ENCODE data around the gene GALE. TPM values are rescaled to one million over a fixed set of nuclear protein-coding genes. Genes with fewer than 3 reads are reported as not detected.

The GALE gene
- 16.9 and 28.1 TPM in 2 replicates for total RNA-seq

DNA sequence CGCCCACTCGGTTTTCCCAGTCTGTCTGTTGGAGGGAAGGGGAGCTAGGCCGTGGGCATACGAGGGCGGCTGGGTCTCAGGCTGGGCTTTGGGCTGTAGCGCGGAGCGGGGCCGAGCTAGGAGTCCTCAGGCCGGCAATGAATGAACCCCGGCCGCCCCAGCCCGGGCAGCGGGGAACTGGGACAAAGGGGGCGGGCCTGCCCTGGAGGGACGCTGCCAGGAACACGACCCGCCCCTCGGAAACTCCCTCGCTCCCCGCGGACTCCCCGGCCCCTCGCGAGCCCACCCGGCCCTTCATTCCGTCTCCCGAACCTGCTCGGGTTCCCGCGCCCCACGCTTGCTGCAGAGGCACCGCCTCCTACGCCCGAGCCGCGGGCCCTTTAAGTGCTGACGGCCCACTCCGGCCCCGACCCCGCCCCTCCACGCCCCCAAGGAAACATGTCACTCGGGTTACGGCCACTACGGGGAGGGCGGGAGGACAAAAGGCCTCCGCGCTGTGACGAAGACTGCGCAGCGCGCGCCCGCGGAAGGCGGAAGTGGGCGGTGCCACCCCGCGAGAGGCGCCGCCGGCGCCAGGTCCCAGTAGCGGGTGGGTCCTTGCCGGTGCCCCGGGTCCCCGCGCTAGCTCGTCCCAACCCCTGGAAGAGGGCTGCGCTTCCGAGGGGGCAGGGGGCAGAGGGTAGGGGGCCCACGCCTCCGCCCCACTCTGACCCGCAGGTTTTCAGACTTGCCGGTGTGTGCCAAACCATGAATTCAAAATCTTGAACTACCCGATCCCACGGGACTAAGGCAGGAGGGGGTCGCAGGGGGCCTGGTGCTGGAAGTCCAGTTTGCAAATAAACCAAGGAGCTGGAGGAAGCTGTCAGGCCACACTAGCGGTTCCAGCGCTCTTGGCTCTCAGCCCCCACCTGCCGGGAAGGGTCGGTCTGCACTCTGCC, at the start of gene GALE:
Gene GALE (minus strand): TSS at position 355 of the 938 bp plus-strand sequence. CDS start 1,747 bp downstream, outside the sequence.

DNA sequence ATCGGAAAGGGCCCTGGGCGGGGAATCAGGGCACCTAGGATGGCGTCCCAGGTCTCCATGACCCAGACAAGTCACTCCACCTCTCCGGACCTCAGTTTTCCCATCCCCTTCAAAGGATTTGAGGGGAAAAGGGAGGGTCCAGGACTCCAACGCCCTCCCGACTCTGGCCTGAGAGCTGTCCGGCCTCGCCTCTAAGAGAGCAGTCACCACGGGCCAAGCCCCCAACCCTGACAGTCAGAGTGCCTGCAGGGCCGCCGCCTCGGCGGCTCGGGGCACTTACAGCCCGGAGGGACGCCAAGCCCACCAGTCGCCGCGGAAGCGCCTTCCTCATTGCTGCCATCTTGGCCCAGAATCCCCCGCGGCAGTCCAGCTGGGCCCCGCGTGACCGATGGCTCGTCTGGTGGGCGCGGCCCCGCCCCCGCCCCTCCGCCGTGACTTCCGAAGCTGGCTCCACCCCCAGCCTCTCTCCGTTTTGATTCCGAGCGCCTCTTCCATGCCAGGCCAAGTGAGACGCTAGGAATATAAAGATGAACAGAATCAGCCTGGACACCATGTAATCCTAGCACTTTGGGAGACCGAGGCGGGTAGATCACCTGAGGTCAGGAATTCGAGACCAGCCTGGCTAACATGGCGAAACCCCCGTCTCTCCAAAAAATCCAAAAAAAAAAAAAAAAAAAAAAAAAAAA, 24.7 kb upstream of the GALE start, which contains the start of gene HMGCL:
Gene HMGCL (minus strand): TSS at position 354 of the 686 bp plus-strand sequence. CDS start 14 bp downstream, at position 340.

DNA sequence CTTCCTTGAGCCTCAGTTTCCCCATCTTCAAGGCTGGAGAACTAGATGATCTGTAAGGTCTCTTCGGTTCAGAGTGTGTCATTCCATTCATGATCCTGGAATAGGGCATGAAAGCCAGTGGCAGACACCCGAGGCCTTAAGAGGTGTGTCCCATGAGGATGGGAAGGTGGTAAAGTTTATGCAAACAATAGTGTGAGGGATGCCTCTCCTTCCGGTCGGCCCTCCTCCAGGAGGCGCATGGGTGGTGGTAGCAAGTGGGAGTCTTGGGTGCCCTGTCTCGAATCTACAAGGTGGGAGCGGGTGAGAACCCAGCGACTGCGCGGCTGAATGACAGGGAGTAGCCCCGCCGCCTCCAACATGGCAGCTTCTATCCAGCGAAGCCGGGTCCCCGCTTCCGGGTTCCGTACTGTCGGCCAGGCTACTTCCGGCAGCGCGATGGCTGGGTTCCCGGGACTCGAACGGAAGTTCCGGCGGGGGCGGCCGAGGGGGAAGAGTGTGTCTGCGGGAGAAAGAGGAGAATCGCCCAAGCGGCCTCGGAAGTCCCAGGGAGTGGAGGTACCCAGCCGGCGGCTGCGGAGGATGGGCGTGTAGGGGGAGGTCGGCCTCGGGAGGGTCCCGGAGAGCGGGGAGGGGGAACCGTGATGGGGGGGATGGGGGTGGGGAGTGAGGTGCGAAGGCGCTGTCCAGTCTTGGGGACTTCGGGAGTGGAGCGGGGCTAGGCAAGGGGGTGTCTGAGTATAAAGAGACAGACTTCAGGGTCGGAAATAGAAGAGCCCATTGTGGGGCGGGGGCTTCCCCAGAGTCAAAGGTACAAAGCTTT, 9.6 kb downstream of the GALE start, which contains the start of gene LYPLA2:
Gene LYPLA2 (plus strand): TSS at position 450 of the 820 bp plus-strand sequence. CDS start 1,538 bp downstream, outside the sequence.

DNA sequence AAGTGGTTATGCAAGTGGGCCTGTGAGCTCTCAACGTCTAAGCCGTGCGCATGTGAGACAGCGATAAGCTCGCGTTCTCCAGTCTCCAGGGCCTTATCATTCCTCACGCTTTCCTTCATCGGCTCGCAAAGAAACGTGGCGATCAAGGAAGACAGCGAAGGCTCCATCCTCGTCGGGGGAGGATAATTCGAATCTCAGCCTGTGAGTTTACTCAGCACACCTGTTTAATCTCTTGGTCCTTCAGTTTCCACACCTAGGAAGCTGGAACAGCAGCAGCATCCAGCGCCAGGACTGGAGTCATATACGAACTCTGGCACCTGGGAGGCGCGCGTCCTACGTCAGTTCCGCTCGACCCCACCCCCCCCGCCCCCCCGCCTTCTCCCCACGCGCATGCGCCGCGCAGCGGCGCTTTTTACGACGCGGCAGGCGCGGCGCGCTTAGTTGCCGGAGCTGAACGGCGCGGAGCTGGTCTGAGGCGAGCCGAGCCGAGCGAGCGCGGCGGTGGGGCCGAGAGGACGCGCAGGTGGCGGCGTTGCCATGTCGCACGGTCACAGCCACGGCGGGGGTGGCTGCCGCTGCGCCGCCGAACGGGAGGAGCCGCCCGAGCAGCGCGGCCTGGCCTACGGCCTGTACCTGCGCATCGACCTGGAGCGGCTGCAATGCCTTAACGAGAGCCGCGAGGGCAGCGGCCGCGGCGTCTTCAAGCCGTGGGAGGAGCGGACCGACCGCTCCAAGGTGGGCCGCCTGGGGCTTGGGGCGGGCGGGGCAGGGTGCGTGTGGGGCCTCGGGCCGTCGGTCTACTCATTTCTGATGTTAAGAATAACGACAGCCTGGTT, 22.4 kb downstream of the GALE start, which contains the start of gene PITHD1:
Gene PITHD1 (plus strand): TSS at position 440 of the 836 bp plus-strand sequence. CDS start 98 bp downstream, at position 538.

Other genes with a start within 250 kb of the GALE start
- gene ID3, start 241.3 kb downstream of the GALE start, total RNA-seq: 38.0 and 80.3 TPM in 2 replicates
- 750 and 1,055 TPM in 2 replicates for gene RPL11, start 108.9 kb downstream of the GALE start, total RNA-seq
- gene ELOA, start 57.3 kb downstream of the GALE start, total RNA-seq: 22.7 and 28.0 TPM in 2 replicates
- 47.4 and 50.0 TPM in 2 replicates for gene PITHD1, start 22.3 kb downstream of the GALE start, total RNA-seq
- gene LYPLA2, start 9.6 kb downstream of the GALE start, total RNA-seq: 28.2 and 46.8 TPM in 2 replicates
- 84.5 and 86.0 TPM in 2 replicates for gene HMGCL, start 24.7 kb upstream of the GALE start, total RNA-seq
- gene FUCA1, start 67.5 kb upstream of the GALE start, total RNA-seq: 2.2 and 7.4 TPM in 2 replicates
- gene CNR2, start 112.6 kb upstream of the GALE start, total RNA-seq: not detected in 2 replicates
- 76.9 and 128 TPM in 2 replicates for gene PNRC2, start 159.1 kb upstream of the GALE start, total RNA-seq
- 65.0 and 102 TPM in 2 replicates for gene SRSF10, start 179.6 kb upstream of the GALE start, total RNA-seq

Measured in smooth muscle cell of trachea (primary cell).